NT2/D1 (cell line): ENCODE data around the gene AOPEP.

Experiments used
- SUZ12 ChIP-seq: IDR thresholded peaks from 2 replicates; pipeline ENCODE4 v1.6.1; 2011; ENCODE audit not compliant: insufficient read length, insufficient read depth; ENCODE audit errors: extremely low read depth
- YY1 ChIP-seq: IDR thresholded peaks from 2 replicates; pipeline ENCODE4 v1.6.1; 2011; ENCODE audit not compliant: insufficient read length, insufficient read depth

DNA sequence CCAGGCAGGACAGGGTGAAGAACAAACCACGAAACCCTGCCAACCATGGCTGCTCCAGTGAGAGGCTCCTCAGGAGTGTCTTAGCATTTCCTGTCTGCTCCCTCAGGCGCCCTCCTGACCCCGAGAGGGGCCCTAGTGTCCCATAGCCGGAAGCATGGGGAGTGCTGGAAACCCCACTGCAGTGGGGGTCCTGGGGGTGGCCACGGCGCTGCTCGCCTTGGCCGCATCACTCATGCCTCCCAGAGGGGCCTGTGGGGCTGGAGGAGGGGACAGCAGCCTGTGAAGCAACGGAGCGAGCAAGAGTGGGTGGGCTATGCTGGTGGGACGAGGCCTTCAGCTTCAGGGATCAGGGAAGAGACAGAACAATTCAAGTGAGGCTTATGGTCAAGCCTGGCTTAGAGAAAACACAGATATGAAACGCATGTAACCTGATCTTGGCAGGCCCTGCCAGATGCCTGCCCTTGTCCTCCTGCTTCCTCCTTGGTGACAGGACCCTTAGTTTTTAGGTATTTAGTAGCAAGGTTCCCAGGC is 372.0 kb downstream of the AOPEP start:
- no peak for TF ChIP-seq YY1
- TF ChIP-seq SUZ12 = no peak
